Measurements from ENCODE around the gene MAPRE2. TPM values are rescaled to one million over a fixed set of nuclear protein-coding genes. Genes with fewer than 3 reads are reported as not detected.
A peak's percentile ranks its signal among the peaks of the same experiment; 100 is the strongest.

MAPRE2 gene
- total RNA-seq, 1 donor from 2014 or later: 73.0 TPM

- no peak for DNase-seq (ENCODE audit: low spot score)
- no peaks in the 10 kb centered on the region for H3K27me3 Mint-ChIP-seq (ENCODE audit: unreplicated experiment)
- H3K27ac Mint-ChIP-seq (ENCODE audit: unreplicated experiment): no peak overlapping the region
- peaks cover 19% of the 10 kb centered on the region for H3K4me1 Mint-ChIP-seq (ENCODE audit: unreplicated experiment)
- TF ChIP-seq CTCF (IDR thresholded peaks at IDR 0.05; ENCODE audit: unreplicated experiment): no peak
- H3K36me3 Mint-ChIP-seq (ENCODE audit: low read depth, unreplicated experiment): no peaks in the 10 kb centered on the region
- H3K4me3 Mint-ChIP-seq (ENCODE audit: unreplicated experiment): no peak overlapping the region
- H3K9me3 Mint-ChIP-seq (ENCODE audit: unreplicated experiment): no peaks in the 10 kb centered on the region
These were observed 10.8 kb upstream of the MAPRE2 start for GRCh38 chr18:35030277-35030989.

GRCh38 chr18:35032113-35032512, 9.1 kb upstream of the MAPRE2 start:
- no peaks in the 10 kb centered on the region for H3K9me3 Mint-ChIP-seq (ENCODE audit: unreplicated experiment)
- H3K4me3 Mint-ChIP-seq (ENCODE audit: unreplicated experiment): no peak overlapping the region
- TF ChIP-seq CTCF (IDR thresholded peaks at IDR 0.05; ENCODE audit: unreplicated experiment): no peak
- H3K36me3 Mint-ChIP-seq (ENCODE audit: low read depth, unreplicated experiment): no peaks in the 10 kb centered on the region
- no peak overlapping the region for H3K27ac Mint-ChIP-seq (ENCODE audit: unreplicated experiment)
- no peak for DNase-seq (ENCODE audit: low spot score)
- peaks cover 19% of the 10 kb centered on the region for H3K4me1 Mint-ChIP-seq (ENCODE audit: unreplicated experiment)
- no peaks in the 10 kb centered on the region for H3K27me3 Mint-ChIP-seq (ENCODE audit: unreplicated experiment)

GRCh38 chr18:35038029-35038428, 3.2 kb upstream of the MAPRE2 start:
- Mint-ChIP-seq H3K27me3 (ENCODE audit: unreplicated experiment) (peaks cover 4% of the 10 kb centered on the region), H3K9me3 (ENCODE audit: unreplicated experiment) (no peaks in the 10 kb centered on the region), H3K27ac (ENCODE audit: unreplicated experiment) (no peak overlapping the region), H3K36me3 (ENCODE audit: low read depth, unreplicated experiment) (peaks cover 4% of the 10 kb centered on the region), H3K4me1 (ENCODE audit: unreplicated experiment) (peaks cover 34% of the 10 kb centered on the region), H3K4me3 (ENCODE audit: unreplicated experiment) (no peak overlapping the region)
- no peak for DNase-seq (ENCODE audit: low spot score)
- no peak for TF ChIP-seq CTCF (IDR thresholded peaks at IDR 0.05; ENCODE audit: unreplicated experiment)

- no peak overlapping the region for H3K4me3 Mint-ChIP-seq (ENCODE audit: unreplicated experiment)
- H3K4me1 Mint-ChIP-seq (ENCODE audit: unreplicated experiment): peaks cover 42% of the 10 kb centered on the region
- H3K36me3 Mint-ChIP-seq (ENCODE audit: low read depth, unreplicated experiment): peaks cover 4% of the 10 kb centered on the region
- H3K27me3 Mint-ChIP-seq (ENCODE audit: unreplicated experiment): peaks cover 4% of the 10 kb centered on the region
- peak overlapping the region; percentile 76 for H3K27ac Mint-ChIP-seq (ENCODE audit: unreplicated experiment)
- H3K9me3 Mint-ChIP-seq (ENCODE audit: unreplicated experiment): no peaks in the 10 kb centered on the region
- no peak for DNase-seq (ENCODE audit: low spot score)
- no peak for TF ChIP-seq CTCF (IDR thresholded peaks at IDR 0.05; ENCODE audit: unreplicated experiment)
These were observed 2.2 kb upstream of the MAPRE2 start for GRCh38 chr18:35038881-35039491.

- Mint-ChIP-seq H3K4me3 (ENCODE audit: unreplicated experiment) (peak overlapping the region; percentile 94), H3K9me3 (ENCODE audit: unreplicated experiment) (no peaks in the 10 kb centered on the region), H3K27me3 (ENCODE audit: unreplicated experiment) (peaks cover 4% of the 10 kb centered on the region), H3K4me1 (ENCODE audit: unreplicated experiment) (peaks cover 56% of the 10 kb centered on the region), H3K27ac (ENCODE audit: unreplicated experiment) (peak overlapping the region; percentile 95), H3K36me3 (ENCODE audit: low read depth, unreplicated experiment) (peaks cover 4% of the 10 kb centered on the region)
- DNase-seq (ENCODE audit: low spot score): no peak
- no peak for TF ChIP-seq CTCF (IDR thresholded peaks at IDR 0.05; ENCODE audit: unreplicated experiment)
These were observed 600 bp upstream of the MAPRE2 start for GRCh38 chr18:35040638-35040987.
